LoVo (cell line): Measurements from ENCODE around the gene ZNF439.
A peak's percentile ranks its signal among the peaks of the same experiment; 100 is the strongest.
"Not testable (repeated sequence)": the region's sequence is repeated elsewhere in the genome, so short reads cannot be mapped to it uniquely, and the experiment has no call there.

Source experiments
- DNase-seq: peaks from one replicate; pipeline ENCODE4 v3.0.0-alpha.2; 2016; ENCODE audit warnings: low spot score

The ZNF439 gene

DNA sequence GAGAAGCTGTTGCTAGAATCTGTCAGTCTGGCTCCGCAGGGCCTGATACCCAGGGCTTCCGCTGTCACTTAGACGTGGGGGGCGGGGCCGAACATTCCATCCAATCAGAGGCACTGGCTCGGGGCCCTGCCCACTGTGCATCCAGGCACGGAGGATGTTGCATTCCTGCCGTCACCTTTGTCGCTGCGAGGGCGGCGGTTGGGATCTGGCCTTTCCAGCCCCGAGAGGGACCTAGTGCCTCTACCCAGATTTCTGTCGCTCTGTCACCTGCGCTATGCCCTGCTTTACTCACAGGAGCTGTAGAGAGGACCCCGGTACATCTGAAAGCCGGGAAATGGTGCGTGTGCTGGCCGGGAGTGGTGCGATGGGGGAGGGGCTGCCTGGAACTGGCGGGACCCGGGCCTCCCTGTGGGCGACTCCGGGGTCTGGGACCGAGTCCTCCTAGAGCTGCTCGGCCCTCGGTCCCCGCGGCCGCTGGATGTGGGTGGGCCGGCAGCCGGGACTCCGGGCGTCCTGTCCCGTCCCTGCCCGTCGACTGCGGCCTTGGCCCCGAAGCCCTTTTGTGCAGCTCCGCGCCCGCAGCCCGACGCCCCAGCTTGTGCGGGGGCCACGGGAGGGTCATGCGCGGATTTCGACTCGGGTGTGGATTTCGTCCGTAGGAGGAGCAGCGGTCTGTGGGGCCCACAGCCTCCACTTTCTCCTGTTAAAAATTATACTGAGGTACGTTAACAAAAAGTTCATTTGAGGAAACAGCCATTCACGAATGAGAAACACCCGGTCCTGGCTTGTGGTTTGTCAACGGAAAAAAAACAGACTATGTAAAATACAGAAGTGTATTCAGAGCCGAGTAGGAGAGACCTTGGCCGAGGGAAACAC, at the start of gene ZNF439:
ZNF439 (plus strand) TSS at position 133 of the 876 bp plus-strand sequence; CDS start at position 275, 142 bp downstream.
- DNase-seq = no peak

DNA sequence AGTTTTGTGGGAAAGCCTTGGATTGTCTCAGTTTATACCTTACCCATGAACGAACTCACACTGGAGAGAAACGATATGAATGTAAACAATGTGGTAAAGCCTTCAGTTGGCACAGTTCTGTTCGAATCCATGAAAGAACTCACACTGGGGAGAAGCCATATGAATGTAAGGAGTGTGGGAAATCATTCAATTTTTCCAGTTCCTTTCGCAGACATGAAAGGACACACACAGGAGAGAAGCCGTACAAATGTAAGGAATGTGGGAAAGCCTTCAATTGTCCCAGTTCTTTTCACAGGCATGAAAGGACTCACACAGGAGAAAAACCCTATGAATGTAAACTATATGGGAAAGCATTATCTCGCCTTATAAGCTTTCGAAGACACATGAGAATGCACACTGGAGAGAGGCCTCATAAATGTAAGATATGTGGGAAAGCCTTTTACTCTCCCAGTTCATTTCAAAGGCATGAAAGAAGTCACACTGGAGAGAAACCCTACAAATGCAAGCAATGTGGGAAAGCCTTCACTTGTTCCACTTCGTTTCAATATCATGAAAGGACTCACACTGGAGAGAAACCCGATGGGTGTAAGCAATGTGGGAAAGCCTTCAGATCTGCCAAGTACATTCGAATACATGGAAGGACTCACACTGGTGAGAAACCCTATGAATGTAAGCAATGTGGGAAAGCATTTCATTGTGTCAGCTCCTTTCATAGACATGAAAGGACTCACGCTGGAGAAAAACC, 42.0 kb upstream of the ZNF439 start:
- no peak for DNase-seq

DNA sequence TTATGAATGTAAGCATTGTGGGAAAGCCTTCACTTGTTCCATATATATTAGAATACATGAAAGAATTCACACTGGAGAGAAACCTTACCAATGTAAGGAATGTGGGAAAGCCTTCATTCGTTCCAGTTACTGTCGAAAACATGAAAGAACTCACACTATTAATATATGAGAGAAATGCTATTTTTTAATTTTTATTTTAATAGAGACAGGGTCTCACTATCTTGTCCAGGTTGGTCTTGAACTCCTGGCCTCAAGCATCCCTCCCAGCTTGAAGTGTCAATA, 41.5 kb upstream of the ZNF439 start:
- no peak for DNase-seq

DNA sequence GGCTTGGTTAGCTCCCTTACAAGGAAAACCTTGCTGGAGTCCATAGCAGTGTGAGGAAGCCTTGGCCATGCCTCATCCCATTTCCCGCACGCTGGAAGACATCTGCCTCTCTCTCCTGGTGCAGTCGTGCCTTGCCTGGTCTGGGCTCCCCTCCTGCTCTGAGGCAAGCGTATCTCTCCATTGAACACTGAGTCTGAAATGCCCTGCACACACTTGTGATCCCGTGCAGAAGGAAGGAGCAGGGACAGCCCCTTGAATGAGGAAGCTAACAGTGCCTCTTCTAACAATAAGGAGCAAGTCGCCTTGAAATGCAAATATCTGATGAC, 34.9 kb upstream of the ZNF439 start:
- no peak for DNase-seq

DNA sequence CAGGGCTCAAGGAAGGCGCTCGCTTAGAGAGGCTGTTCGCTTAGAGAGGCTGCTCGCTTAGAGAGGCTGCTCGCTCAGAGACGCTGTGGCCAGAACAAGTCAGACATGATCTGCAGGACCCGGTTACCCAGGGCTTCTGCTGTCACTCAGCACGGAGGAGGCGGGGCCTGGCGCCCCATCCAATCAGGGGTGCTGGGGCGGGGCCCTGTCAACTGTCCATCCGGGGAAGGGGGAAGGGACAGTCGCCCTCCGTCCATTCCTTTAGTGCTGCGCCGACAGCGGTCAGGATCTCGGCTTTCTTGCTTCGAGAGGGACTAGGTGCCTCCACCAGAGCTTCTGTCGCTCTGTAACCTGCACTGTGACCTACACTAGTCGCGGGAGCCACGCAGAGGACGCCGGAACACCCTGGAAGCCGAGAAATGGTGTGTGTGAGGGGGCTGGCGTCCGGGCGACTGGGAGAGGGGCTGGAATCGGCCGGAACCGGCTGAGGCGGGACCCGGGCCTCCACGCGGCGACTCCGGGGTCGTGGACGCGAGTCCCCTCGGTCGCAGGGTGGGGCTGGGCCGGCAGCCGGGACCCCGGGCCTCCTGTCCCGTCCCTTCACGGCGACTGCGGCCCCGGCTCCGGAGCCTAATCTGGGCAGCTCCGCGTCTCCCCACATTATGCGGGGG, 34.4 kb upstream of the ZNF439 start, which contains the start of gene ZNF440:
ZNF440 (plus strand) TSS at position 245 of the 671 bp plus-strand sequence; CDS start at position 420, 175 bp downstream.
- peak; percentile 93 for DNase-seq

DNA sequence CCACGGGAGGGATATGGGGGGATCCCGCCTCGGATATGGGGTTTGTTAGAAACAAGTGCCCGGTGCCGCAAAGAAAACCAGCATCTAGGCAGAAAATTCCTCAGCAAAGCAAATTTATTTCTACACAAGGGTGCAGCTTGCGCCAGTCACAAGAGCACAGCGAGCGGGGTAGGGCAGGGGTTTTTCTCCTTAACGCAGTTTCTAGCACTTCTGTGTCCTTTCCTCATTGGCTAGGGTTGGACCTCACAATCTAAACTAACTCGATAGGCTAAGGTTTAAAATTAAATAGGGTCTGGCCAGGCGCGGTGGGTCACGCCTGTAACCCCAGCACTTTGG, 33.9 kb upstream of the ZNF439 start:
- DNase-seq = peak; percentile 35

DNA sequence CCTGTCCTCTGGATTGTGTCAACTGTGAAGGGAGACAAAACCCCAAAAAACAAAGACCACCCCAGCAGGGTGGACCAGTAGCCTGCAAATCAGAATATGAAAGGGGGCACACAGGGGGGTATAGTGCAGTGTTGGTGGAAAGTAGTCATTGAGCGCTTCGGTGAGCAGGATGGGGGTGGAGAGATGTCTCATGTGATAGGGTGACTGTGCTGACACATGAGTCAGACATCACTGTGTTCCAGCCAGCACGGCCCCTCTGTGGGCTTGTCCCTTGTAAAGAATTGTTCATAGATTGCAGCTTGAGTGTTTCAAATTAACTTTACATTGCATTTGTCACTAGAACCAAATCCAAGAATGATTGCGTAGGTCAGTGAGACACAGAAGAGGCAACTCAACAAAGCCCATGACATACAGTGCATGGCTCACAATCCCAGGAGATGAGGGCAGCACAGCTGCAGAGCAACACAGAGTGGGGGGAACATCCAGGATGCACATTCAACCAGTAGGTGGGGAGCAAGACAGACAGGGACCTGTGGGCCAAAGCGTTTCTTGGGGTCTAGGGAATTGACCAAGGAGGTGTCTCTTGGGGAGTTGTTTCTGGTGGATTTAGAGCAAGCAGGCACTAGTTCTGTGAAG, 26.9 kb upstream of the ZNF439 start:
- DNase-seq = no peak

DNA sequence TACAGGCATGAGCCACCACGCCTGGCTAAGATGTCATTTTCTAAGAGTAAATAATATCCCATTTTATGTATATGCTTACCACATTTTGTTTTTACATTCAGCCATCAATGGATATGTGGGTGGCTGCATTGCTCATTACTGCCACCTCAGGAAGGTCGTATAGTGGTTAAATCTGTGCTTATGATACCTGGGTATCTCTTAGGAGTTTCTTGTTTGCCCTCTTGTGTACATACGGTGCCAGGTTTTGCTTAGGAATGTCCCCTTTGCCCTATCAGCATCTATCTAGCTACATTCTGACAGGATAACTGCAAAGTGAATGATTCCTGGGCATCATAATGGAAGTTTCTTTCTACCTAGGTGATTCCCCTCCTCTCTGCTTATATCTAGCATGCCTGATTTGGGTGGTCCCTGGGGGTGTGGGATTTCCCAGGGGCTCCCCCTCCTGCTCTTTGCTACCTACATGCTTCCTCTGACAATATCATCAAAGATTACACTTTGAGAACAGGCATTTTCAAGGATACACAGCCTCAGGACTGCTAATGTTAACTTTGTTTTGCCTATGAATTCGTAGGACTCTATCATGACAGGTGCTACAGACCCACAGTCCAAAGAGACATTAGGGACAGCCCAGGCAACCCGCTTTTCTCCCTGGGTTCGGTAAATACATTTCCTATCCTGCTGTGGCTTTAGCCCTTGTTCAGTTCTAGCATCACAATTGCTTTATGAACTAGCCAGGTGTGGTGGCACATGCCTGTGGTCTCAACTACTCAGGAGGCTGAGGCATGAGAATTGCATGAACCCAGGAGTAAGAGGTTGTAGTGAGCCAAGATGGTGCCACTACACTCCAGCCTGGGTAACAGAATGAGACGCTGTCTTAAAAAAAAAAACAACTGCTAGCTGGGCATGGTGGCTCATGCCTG, 19.3 kb upstream of the ZNF439 start:
- DNase-seq = not testable (repeated sequence)

DNA sequence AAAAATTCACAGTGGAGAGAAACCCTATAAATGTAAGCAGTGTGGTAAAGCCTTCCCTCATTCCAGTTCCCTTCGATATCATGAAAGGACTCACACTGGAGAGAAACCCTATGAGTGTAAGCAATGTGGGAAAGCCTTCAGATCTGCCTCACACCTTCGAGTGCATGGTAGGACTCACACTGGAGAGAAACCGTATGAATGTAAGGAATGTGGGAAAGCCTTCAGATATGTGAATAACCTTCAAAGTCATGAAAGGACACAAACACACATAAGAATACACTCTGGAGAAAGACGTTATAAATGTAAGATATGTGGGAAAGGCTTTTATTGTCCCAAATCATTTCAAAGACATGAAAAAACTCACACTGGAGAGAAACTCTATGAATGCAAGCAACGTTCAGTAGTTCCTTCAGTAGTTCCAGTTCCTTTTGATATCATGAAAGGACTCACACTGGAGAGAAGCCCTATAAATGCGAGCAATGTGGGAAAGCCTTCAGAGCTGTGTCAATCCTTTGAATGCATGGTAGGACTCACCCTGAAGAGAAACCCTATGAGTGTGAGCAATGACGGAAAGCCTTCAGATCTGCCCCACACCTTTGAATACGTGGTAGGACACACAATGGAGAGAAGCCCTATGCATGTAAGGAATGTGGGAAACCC, 16.1 kb upstream of the ZNF439 start:
- no peak for DNase-seq

DNA sequence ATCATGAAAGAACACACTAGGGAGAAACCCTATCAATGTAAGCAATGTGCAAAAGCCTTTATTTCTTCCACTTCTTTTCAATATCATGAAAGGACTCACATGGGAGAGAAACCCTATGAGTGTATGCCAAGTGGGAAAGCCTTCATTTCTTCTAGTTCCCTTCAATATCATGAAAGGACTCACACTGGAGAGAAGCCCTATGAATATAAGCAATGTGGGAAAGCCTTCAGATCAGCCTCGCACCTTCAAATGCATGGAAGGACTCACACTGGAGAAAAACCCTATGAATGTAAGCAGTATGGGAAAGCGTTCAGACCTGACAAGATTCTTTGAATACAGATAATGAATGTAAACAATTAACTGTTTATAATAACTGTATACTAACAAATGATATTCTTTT, 15.0 kb upstream of the ZNF439 start:
- DNase-seq = no peak

DNA sequence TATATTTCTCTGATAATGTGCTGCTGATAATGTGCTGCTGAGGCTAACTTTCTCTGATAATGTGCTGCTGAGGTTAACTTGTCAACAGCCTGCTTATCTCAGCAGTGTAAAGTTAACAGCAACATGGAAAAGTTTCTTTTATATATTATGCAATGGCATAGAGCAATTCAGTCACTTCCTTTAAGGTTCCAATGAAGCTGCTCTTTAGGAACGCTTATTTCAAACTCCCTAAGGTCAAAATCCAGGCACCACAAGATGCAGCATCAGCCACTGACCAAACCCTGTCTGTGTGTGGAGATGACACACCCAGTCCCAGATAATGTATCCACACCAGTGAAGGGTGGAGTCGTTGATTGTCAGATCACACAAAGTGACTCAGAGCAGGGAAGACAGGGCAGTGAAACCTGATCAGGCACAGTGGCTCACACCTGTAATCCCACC, 12.9 kb upstream of the ZNF439 start:
- DNase-seq = not testable (repeated sequence)

DNA sequence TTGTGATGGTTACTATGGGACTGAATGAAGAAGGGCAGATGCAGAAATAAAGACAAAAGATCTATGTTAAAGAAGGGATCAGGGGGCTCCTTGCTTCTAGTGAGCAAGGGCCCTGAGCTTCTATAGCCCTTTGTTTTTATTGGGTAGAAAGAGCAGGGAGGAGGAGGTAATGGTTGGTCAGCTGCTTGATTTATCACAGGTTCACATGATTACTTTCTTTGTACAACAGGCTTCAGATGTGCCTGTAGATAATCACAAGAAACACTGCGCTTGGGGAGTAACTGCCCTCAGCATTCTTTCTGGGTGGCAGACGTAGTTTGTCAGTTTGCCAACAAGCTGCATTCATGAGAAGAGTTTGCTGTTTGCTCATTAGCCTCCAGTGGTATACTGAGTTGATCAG, 4.8 kb upstream of the ZNF439 start:
- no peak for DNase-seq

DNA sequence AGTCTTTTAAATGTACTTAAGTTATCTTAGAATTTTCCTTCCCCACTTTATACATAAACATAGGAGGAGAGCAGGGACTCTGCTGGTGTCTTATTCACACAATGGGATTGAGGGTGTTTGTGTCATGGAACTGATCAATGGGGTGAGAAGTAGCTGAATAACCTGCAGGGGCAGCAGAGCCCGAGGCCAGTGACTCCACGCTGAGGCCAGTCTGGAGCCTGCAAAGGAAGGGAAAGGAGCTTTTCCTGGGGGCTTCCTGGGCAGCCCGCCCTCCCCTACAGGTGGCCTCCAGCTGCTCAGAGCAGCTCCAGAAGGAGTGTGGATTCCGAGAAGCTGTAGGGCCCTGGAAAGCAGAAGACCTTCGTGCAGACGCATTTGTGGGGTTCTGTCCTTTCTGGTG, 911 bp upstream of the ZNF439 start:
- not testable (repeated sequence) for DNase-seq

DNA sequence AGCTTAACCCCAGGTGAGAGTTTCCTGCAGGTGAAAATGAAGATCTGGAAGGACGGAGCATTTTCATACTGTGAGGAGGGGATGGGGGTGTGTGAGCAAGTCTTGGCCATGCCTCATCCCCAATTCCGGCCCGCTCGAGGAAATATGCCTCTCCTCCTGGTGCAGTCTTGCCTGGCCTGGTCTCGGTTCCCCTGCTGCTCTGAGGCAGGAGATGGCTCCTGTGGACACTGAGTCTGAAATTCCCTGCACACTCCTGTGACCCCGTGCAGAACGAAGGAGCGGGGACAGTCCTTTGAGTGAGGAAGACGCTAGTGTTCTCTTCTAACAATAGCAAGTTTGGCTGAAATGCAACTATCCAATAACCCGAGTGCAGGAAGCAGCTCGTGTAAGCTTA, 329 bp upstream of the ZNF439 start:
- no peak for DNase-seq

DNA sequence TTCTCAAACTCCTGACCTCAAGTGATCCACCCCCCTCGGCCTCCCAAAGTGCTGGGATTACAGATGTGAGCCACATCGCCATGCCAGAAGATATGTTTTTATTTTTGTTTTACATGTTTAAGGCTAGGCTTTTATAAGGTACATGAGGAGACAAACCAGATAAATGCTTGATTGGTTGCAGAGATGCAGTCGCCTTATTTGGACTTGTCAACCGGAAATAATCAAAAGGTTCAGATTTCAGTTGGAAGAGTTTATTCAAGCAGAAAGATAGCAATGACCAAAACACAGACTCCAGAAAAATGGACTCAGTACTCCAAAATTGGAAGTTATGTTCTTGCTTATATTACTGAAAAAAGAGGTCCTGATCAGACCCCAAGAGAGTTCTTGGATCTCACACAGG, 1.8 kb downstream of the ZNF439 start:
- DNase-seq = not testable (repeated sequence)

DNA sequence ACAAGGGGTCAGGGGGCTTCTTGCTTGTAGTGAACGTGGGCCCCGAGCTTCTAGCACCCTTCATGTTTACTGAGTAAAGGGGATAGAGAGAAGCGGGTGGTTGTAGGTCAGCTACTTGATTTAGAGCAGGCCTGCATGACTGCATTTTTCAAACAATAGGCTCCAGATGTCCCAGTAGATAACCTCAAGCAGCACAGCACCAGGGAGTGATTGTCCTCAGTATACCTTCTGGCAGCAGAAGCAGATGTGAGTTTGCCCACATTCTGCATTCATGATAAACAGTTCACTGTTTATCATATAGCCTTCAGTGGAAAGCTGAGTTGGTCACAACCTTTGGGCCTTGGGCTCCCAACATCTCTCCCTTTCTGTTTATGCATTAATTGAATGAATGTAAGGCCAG, 4.8 kb downstream of the ZNF439 start:
- DNase-seq = no peak

DNA sequence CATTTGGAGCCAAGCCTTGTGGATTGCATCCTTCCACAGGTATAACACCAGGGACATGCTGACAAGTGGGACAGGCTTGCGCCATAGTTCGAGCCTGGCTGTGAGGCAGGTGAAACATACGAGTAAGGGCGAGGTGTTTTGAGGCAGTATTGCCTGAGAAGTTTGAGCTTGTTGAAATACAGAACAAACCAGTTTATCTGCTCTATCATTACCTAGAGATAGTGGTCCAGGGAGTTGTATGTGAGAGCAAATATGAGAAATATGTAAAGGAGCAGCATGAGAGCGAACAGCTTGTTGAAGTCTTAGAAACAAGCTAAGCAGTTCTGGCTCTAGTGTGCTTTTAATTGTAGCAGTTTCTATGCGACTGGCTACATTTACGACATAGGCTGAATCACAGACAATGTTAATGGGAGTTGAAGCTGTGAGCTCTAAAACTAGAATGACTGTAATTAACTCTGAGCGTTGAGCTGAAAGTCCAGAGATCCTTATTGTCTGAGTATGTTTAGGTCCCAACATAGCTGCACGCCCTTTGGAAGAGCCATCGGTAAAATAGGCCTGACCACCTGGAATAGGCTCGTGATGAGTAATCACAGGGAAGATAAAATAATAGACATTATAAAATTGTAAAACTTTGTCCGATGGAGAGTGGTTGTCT, 8.2 kb downstream of the ZNF439 start:
- no peak for DNase-seq

DNA sequence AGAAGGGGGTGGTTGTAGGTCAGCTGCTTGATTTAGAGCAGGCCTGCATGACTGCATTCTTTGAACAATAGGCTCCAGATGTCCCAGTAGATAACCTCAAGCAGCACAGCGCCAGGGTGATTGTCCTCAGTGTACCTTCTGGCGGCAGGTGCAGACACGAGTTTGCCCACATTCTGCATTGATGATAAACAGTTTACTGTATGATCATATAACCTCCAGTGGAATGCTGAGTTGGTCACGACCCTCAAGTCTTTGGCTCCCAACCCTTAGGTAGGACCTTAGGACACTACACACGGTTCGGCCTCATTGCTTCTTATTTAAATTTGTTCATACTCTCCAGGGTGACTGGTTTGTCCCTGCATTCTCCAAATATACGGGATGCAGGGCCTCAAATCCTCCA, 12.2 kb downstream of the ZNF439 start:
- no peak for DNase-seq

DNA sequence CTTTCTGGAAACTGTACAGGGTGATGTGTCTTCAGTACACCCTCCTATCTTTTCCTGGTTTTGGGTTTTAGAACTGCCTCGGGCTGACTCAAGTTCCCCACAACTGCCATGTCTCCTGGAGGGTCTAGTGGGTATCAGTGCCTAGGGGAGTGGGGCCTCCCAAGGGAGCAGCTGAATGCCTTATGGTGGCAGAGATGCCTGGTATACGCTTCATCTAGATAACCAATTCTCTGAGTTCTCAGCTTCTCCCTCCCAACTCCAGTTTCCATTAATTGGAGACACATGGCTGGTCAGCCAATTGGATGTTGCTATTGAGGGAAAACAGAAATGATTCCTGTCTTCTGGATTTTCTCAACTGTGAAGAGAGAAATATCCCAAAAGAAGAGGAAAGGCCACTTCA, 12.8 kb downstream of the ZNF439 start:
- DNase-seq = no peak

DNA sequence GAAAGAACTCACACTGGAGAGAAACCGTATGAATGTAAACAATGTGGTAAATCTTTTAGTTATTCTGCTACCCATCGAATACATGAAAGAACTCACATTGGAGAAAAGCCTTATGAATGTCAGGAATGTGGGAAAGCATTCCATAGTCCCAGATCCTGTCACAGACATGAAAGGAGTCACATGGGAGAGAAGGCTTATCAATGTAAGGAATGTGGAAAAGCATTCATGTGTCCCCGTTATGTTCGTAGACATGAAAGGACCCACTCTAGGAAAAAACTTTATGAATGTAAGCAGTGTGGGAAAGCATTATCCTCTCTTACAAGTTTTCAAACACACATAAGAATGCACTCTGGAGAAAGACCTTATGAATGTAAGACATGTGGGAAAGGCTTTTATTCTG, 19.2 kb downstream of the ZNF439 start:
- not testable (repeated sequence) for DNase-seq
